IMR-90 (cell line): Measurements from ENCODE around the gene RIMKLA.

Experiments
- BHLHE40 ChIP-seq: fragments of 150-350 bp; IDR thresholded peaks from 2 replicates; pipeline ENCODE4 v1.6.1; 2016; ENCODE audit warnings: mild to moderate bottlenecking, low read depth, low read length
- CEBPB ChIP-seq: IDR thresholded peaks from 2 replicates; pipeline ENCODE4 v1.6.1; 2012; ENCODE audit warnings: low read depth, low read length, improper control_type of control experiment
- CHD1 ChIP-seq: IDR thresholded peaks from 2 replicates; pipeline ENCODE4 v1.6.1; 2012; ENCODE audit warnings: low read depth, low read length, improper control_type of control experiment
- ELK1 ChIP-seq: fragments of 150-350 bp; IDR thresholded peaks from 2 replicates; pipeline ENCODE4 v1.6.1; 2016; ENCODE audit warnings: low read depth, mild to moderate bottlenecking, low read length, moderate library complexity, borderline replicate concordance
- FOS ChIP-seq: fragments of 150-350 bp; IDR thresholded peaks from 2 replicates; pipeline ENCODE4 v1.6.1; 2016; ENCODE audit warnings: low read depth, low read length
- MAFK ChIP-seq: IDR thresholded peaks from 2 replicates; pipeline ENCODE4 v1.6.1; 2012; ENCODE audit warnings: low read depth, low read length, improper control_type of control experiment
- MAZ ChIP-seq: IDR thresholded peaks from 2 replicates; pipeline ENCODE4 v1.6.1; 2012; ENCODE audit warnings: low read depth, mild to moderate bottlenecking, low read length, improper control_type of control experiment, moderate library complexity, borderline replicate concordance
- NFE2L2 ChIP-seq: fragments of 150-350 bp; IDR thresholded peaks from 2 replicates; pipeline ENCODE4 v1.6.1; 2016; ENCODE audit warnings: low read depth, mild to moderate bottlenecking, low read length
- POLR2A ChIP-seq: IDR thresholded peaks from 2 replicates; pipeline ENCODE4 v1.6.1; 2012; ENCODE audit warnings: mild to moderate bottlenecking, low read depth, low read length
- RAD21 ChIP-seq: IDR thresholded peaks from 2 replicates; pipeline ENCODE4 v1.6.1; 2012; ENCODE audit warnings: low read length, improper control_type of control experiment
- SMC3 ChIP-seq: fragments of 150-350 bp; IDR thresholded peaks from 2 replicates; pipeline ENCODE4 v1.6.1; 2016; ENCODE audit warnings: low read depth, mild to moderate bottlenecking, antibody characterized with exemption, low read length, moderate library complexity
- TF ChIP-seq, protein P1 (sequence below): conservative IDR thresholded peaks from 2 replicates; pipeline ENCODE4 v1.5.1; 2012; ENCODE audit warnings: mild to moderate bottlenecking, low read depth, low read length, improper control_type of control experiment

DNA sequence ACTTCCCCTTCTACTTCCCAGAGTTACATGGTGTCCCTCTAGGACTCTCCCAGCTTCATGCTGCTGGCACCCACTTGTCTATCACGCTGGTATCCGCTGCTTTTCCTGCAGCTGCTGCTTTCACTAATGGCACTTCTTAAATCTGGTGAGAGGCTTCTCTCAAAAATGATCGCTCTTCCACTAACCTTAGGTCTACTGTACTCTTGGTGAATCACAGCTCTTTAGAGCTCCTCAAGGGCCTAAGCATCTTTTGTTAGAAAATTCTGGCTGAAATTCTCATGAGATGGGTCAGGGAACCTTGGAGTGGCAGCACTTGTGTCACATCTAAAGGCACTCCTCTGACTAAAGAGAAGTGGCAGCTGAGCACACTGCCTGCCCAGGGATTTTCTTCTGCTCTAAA lies 43.1 kb downstream of the RIMKLA start:
- TF ChIP-seq, protein P1, sequence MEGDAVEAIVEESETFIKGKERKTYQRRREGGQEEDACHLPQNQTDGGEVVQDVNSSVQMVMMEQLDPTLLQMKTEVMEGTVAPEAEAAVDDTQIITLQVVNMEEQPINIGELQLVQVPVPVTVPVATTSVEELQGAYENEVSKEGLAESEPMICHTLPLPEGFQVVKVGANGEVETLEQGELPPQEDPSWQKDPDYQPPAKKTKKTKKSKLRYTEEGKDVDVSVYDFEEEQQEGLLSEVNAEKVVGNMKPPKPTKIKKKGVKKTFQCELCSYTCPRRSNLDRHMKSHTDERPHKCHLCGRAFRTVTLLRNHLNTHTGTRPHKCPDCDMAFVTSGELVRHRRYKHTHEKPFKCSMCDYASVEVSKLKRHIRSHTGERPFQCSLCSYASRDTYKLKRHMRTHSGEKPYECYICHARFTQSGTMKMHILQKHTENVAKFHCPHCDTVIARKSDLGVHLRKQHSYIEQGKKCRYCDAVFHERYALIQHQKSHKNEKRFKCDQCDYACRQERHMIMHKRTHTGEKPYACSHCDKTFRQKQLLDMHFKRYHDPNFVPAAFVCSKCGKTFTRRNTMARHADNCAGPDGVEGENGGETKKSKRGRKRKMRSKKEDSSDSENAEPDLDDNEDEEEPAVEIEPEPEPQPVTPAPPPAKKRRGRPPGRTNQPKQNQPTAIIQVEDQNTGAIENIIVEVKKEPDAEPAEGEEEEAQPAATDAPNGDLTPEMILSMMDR: no peak
- no peak for TF ChIP-seq POLR2A
- TF ChIP-seq SMC3: no peak
- no peak for TF ChIP-seq BHLHE40
- no peak for TF ChIP-seq FOS
- no peak for TF ChIP-seq RAD21
- TF ChIP-seq MAZ: no peak
- no peak for TF ChIP-seq CEBPB
- TF ChIP-seq ELK1: no peak
- no peak for TF ChIP-seq MAFK
- no peak for TF ChIP-seq NFE2L2
- TF ChIP-seq CHD1: no peak
